OCI-LY1 (cell line): ENCODE data around the gene NME2.

Experiments
- H2AFZ ChIP-seq: fragments of 200-600 bp; sonication (generic), shearing (Covaris generic); 2 replicates; pipeline ENCODE4 v1.6.0; 2014; ENCODE audit warnings: antibody characterized with exemption, mild to moderate bottlenecking, low read length
- H3F3A ChIP-seq: fragments of 200-600 bp; sonication (generic), shearing (Covaris generic); 2 replicates; pipeline ENCODE4 v1.6.0; 2014; ENCODE audit warnings: mild to moderate bottlenecking, antibody characterized with exemption, low read length, moderate library complexity; ENCODE audit not compliant: insufficient read depth
- H3K27ac ChIP-seq: fragments of 200-600 bp; sonication (generic); 2 replicates; pipeline ENCODE4 v1.5.1; 2014; ENCODE audit warnings: low read length, mixed run types, mild to moderate bottlenecking, low read depth; ENCODE audit not compliant: poor library complexity, severe bottlenecking
- H3K27me3 ChIP-seq: fragments of 200-600 bp; sonication (generic); 2 replicates; pipeline ENCODE4 v1.6.0; 2014; ENCODE audit warnings: antibody characterized with exemption, mild to moderate bottlenecking, low read length, moderate library complexity; ENCODE audit not compliant: insufficient read depth
- H3K36me3 ChIP-seq: fragments of 200-600 bp; sonication (generic); 2 replicates; pipeline ENCODE4 v1.6.1; 2014; ENCODE audit warnings: mild to moderate bottlenecking, antibody characterized with exemption, low read length, moderate library complexity, mixed read lengths; ENCODE audit not compliant: insufficient read depth
- H3K4me1 ChIP-seq: fragments of 200-600 bp; sonication (generic); 2 replicates; pipeline ENCODE4 v1.5.1; 2014; ENCODE audit warnings: mild to moderate bottlenecking, low read length, moderate library complexity; ENCODE audit not compliant: insufficient read depth, severe bottlenecking
- H3K4me2 ChIP-seq: fragments of 200-600 bp; sonication (generic), shearing (Covaris generic); 2 replicates; pipeline ENCODE4 v1.6.1; 2014; ENCODE audit warnings: low read length
- H3K4me3 ChIP-seq: fragments of 200-600 bp; sonication (generic); 2 replicates; pipeline ENCODE4 v1.5.1; 2014; ENCODE audit warnings: low read length, low read depth, mild to moderate bottlenecking, mixed read lengths; ENCODE audit not compliant: poor library complexity, severe bottlenecking
- H3K79me2 ChIP-seq: fragments of 200-600 bp; shearing (Covaris generic); 2 replicates; pipeline ENCODE4 v1.6.1; 2016; ENCODE audit warnings: mixed run types, low read length, mixed read lengths; ENCODE audit not compliant: insufficient read depth
- H3K9ac ChIP-seq: fragments of 200-600 bp; sonication (generic), shearing (Covaris generic); 2 replicates; pipeline ENCODE4 v1.6.1; 2014; ENCODE audit warnings: mild to moderate bottlenecking, low read length, mixed read lengths
- H3K9me2 ChIP-seq: fragments of 200-600 bp; sonication (generic), shearing (Covaris generic); 2 replicates; pipeline ENCODE4 v1.6.1; 2014; ENCODE audit warnings: low read depth, mild to moderate bottlenecking, low read length, mixed read lengths
- H3K9me3 ChIP-seq: fragments of 200-600 bp; shearing (Covaris generic); 2 replicates; pipeline ENCODE4 v1.6.1; 2014; ENCODE audit warnings: low read length, mixed read lengths
- H4K20me1 ChIP-seq: fragments of 200-600 bp; sonication (generic), shearing (Covaris generic); 2 replicates; pipeline ENCODE4 v1.6.0; 2016; ENCODE audit warnings: mild to moderate bottlenecking, low read length; ENCODE audit not compliant: insufficient read depth
- EZH2 ChIP-seq: fragments of 200-600 bp; sonication (generic), shearing (Covaris generic); IDR thresholded peaks from 2 replicates; pipeline ENCODE4 v1.8.0; 2017; ENCODE audit warnings: borderline replicate concordance, mixed run types, mild to moderate bottlenecking, antibody characterized with exemption, low read length, moderate library complexity, mixed read lengths
- TF ChIP-seq, protein P1 (sequence below): fragments of 200-600 bp; sonication (generic), shearing (Covaris generic); IDR thresholded peaks from 2 replicates; pipeline ENCODE4 v1.5.1; 2017; ENCODE audit warnings: mild to moderate bottlenecking, antibody characterized with exemption, low read length, moderate library complexity, mixed read lengths

The NME2 gene

DNA sequence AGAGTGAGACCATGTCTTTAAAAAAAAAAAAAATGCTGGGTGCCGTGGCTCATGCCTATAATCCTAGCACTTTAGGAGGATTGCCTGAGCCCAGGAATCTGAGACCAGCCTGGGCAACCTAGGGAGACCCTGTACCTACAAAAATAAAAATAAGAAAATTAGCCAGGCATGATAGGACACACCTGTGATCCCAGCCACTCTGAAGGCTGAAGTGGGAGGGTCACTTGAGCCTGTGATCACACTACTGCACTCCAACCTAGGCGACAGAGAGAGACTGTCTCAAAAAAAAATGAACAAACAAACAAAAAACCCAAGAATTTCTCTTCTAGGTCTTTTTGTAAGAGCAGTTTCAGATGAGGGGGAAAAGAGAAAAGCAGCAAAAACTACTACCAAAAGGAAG is 34.6 kb downstream of the NME2 start:
- no peaks in the 10 kb centered on the region for H3K27me3 ChIP-seq
- H3K27ac ChIP-seq, result no peak overlapping the region
- H3F3A ChIP-seq, result no peaks in the 10 kb centered on the region
- no peak for TF ChIP-seq EZH2
- TF ChIP-seq, protein P1, sequence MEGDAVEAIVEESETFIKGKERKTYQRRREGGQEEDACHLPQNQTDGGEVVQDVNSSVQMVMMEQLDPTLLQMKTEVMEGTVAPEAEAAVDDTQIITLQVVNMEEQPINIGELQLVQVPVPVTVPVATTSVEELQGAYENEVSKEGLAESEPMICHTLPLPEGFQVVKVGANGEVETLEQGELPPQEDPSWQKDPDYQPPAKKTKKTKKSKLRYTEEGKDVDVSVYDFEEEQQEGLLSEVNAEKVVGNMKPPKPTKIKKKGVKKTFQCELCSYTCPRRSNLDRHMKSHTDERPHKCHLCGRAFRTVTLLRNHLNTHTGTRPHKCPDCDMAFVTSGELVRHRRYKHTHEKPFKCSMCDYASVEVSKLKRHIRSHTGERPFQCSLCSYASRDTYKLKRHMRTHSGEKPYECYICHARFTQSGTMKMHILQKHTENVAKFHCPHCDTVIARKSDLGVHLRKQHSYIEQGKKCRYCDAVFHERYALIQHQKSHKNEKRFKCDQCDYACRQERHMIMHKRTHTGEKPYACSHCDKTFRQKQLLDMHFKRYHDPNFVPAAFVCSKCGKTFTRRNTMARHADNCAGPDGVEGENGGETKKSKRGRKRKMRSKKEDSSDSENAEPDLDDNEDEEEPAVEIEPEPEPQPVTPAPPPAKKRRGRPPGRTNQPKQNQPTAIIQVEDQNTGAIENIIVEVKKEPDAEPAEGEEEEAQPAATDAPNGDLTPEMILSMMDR, result no peak
- no peak overlapping the region for H3K4me3 ChIP-seq
- no peaks in the 10 kb centered on the region for H3K4me1 ChIP-seq
- H3K4me2 ChIP-seq, result no peak overlapping the region
- no peak overlapping the region for H3K9ac ChIP-seq
- H3K9me2 ChIP-seq, result no peaks in the 10 kb centered on the region
- no peaks in the 10 kb centered on the region for H3K79me2 ChIP-seq
- no peaks in the 10 kb centered on the region for H3K9me3 ChIP-seq
- H2AFZ ChIP-seq, result no peak overlapping the region
- peaks cover 67% of the 10 kb centered on the region for H3K36me3 ChIP-seq
- H4K20me1 ChIP-seq, result no peaks in the 10 kb centered on the region

DNA sequence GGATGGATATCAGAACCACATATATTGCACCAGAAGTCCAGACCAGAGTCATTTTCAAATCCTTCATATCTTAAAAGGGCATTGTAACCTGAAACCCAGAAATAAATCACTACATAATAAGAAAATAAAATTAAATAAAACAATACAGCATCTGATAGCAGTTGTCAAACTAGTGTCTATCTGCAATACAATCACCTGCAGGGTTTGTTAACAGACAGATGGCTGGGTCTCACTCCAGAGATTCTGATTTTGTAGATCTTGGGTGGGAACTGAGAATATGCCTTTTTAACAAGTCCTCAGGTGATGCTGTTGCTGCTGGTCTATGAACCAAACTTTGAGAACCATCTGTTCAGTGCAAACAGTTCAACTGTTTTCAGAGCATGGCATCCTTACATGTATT is 37.6 kb downstream of the NME2 start:
- no peak overlapping the region for H2AFZ ChIP-seq
- no peaks in the 10 kb centered on the region for H4K20me1 ChIP-seq
- no peaks in the 10 kb centered on the region for H3K9me3 ChIP-seq
- no peaks in the 10 kb centered on the region for H3K79me2 ChIP-seq
- no peaks in the 10 kb centered on the region for H3K27me3 ChIP-seq
- no peaks in the 10 kb centered on the region for H3F3A ChIP-seq
- TF ChIP-seq, protein P1, result no peak
- TF ChIP-seq EZH2, result no peak
- H3K9me2 ChIP-seq, result no peaks in the 10 kb centered on the region
- no peak overlapping the region for H3K4me3 ChIP-seq
- no peak overlapping the region for H3K27ac ChIP-seq
- peaks cover 77% of the 10 kb centered on the region for H3K36me3 ChIP-seq
- H3K4me1 ChIP-seq, result no peaks in the 10 kb centered on the region
- H3K9ac ChIP-seq, result no peak overlapping the region
- H3K4me2 ChIP-seq, result no peak overlapping the region

DNA sequence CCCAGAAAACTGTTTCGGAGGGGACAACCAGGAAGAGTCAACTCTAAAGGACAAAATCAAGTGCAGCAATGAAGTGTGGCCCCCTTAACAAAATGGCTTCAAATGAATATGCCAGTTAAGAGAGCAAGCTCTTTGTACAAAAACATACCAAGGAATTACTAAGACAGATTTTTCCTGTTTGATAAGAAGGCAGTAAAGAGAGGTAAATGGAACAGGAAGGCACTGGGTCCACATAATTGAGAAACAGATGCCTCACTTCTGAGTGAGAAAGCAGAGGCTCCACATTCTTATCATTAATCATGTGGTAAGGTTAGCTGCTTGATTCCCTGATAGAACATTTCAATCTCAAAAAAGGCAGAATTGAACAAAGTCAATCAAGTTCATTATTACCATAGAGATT is 48.7 kb downstream of the NME2 start:
- H3K4me3 ChIP-seq, result no peak overlapping the region
- H3K36me3 ChIP-seq, result peaks cover 69% of the 10 kb centered on the region
- no peaks in the 10 kb centered on the region for H3K9me3 ChIP-seq
- H3K79me2 ChIP-seq, result no peaks in the 10 kb centered on the region
- no peaks in the 10 kb centered on the region for H4K20me1 ChIP-seq
- H3K9me2 ChIP-seq, result no peaks in the 10 kb centered on the region
- no peak for TF ChIP-seq EZH2
- TF ChIP-seq, protein P1, result no peak
- H3K9ac ChIP-seq, result no peak overlapping the region
- H3K27ac ChIP-seq, result no peak overlapping the region
- H3K27me3 ChIP-seq, result no peaks in the 10 kb centered on the region
- no peaks in the 10 kb centered on the region for H3K4me1 ChIP-seq
- no peak overlapping the region for H2AFZ ChIP-seq
- no peaks in the 10 kb centered on the region for H3F3A ChIP-seq
- H3K4me2 ChIP-seq, result no peak overlapping the region
